ENCODE results near the gene CD7. TPM values are rescaled to one million over a fixed set of nuclear protein-coding genes. Genes with fewer than 3 reads are reported as not detected.

Gene CD7
- total and polyA plus RNA-seq, 2 donors (not counting 3 experiments of a cell fraction or from before 2014, with no cell fraction given) = not detected

DNA sequence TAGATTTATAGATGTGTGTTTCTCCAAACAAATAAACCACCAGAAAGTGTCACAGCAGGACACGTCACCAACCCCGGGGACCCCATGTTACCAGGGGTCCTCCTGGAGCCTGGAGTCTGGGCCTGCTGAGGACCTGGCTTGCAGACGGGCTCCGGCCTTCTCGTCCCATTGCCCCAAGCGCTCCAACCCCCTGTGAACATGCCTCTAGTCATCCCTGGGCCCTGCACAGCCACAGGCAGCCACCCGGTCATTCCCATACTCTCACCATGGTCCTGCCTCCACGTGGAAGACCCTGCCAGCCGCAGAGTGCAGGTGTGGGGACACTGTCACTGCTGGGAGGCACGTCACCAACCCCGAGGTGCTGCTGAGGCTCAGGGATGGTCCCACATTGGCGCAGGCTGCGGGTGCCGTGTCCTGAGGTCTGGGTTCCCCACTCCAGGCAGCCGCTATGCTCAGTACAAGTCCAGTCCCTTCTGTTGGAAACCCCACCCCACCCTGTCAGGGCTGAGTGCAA, 11.6 kb upstream of the CD7 start:
- DNase-seq (ENCODE audit: low read depth, low spot score) (no peak), FAIRE-seq (no peak)
- no peaks in the 10 kb centered on the region for H3K9me1 ChIP-seq (replicated peaks; ENCODE audit: control insufficient read depth, extremely low read depth, insufficient read depth, low read length)
- TF ChIP-seq GATA2 (IDR thresholded peaks at IDR 0.05; ENCODE audit: insufficient read depth, insufficient read length, low read depth, low read length) (no peak), FOS (IDR thresholded peaks at IDR 0.05; ENCODE audit: borderline replicate concordance, insufficient read depth, low read length) (no peak), CTCF (IDR thresholded peaks at IDR 0.05; ENCODE audit: extremely low read depth in 1 of 2, insufficient read depth in 1 of 2, low read depth in 1 of 2, low read length in 2 of 2) (no peak), POLR2AphosphoS5 (IDR thresholded peaks at IDR 0.05; ENCODE audit: insufficient read depth, low read depth, low read length) (no peak), POLR2A (IDR thresholded peaks at IDR 0.05; ENCODE audit: low read depth, low read length) (no peak), EZH2 (IDR thresholded peaks at IDR 0.05; ENCODE audit: borderline replicate concordance, low read depth, low read length, severe bottlenecking) (no peak), JUN (IDR thresholded peaks at IDR 0.05; ENCODE audit: borderline replicate concordance, insufficient read depth, insufficient read length, low read depth) (no peak)
- H3K4me1 ChIP-seq (ENCODE audit: control insufficient read depth, extremely low read depth, insufficient read depth, low read length) = peaks cover under 1% of the 10 kb centered on the region
- no peak overlapping the region for H3K27ac ChIP-seq (ENCODE audit: insufficient read depth, low read depth, low read length)
- dilution Hi-C loops (cut with MboI; ENCODE audit: extremely low pct_ligation_motif_present, low sequenced_read_pairs) (no loop called here), intact Hi-C loops (cut with micrococcal nuclease) (no loop called here)
- peaks cover 0 to 2% of the 10 kb centered on the region in 2 experiments for H3K27me3 ChIP-seq (ENCODE audit: control insufficient read depth in 2 of 2, insufficient read depth in 2 of 2, low read length in 2 of 2)
- H3K36me3 ChIP-seq (ENCODE audit: control insufficient read depth in 2 of 2, extremely low read depth in 1 of 2, insufficient read depth in 2 of 2, low read length in 2 of 2) = no peaks in the 10 kb centered on the region
- BruUV-seq (replicated peaks) = no TSS peak
- no peak overlapping the region for H3K4me2 ChIP-seq (ENCODE audit: insufficient read depth, low read length)
- H3K79me2 ChIP-seq (ENCODE audit: control insufficient read depth, insufficient read depth, low read length) = no peaks in the 10 kb centered on the region
- no peak overlapping the region for H3K9ac ChIP-seq (replicated peaks; ENCODE audit: extremely low read depth, insufficient read depth, low read length)
- CTCF ChIA-PET = no interaction called here
- no peak overlapping the region for H2AFZ ChIP-seq (ENCODE audit: low read depth, low read length)
- no peaks in the 10 kb centered on the region for H3K9me3 ChIP-seq (replicated peaks; ENCODE audit: control insufficient read depth, insufficient read depth, low read length)
- no peak overlapping the region for H3K4me3 ChIP-seq (replicated peaks in 1 of 3; ENCODE audit: insufficient read depth in 1 of 3, low read depth in 1 of 3, low read length in 3 of 3)
- no peaks in the 10 kb centered on the region for H4K20me1 ChIP-seq (replicated peaks; ENCODE audit: control insufficient read depth, extremely low read depth, insufficient read depth, low read length)
- POLR2A ChIA-PET = no interaction called here

Data from endothelial cell of umbilical vein (primary cell).